ENCODE measurements around the gene CYP2W1.

CYP2W1 gene

DNA sequence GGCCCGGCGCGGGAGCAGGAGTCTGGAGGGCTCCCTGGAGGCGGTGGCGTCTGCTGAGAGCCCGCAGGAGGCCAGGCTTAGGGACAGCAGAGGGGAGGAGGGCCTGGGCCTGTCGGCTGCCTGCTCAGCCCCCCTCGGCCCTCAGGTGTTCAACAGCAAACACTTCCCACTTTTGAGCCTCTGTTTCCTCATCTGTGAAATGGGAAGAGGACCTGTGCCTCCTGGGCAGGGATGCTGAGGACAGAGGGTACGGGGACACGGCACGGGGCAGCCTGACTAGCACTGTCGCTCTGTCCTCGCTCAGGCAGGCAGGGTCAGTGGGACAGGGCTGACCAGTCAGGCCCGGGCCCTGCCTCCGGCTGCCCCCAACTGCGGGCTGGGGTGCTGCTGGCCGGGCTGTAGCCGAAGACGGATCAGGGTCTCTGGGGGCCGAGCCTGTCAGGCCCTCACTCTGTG is 663 bp downstream of the CYP2W1 start:
- Histone ChIP-seq H3K4me3 (no peak overlapping the region), H3K27ac (no peak overlapping the region), H3K36me3 (ENCODE audit: insufficient read depth, low read length) (no peaks in the 10 kb centered on the region), H3K9me3 (ENCODE audit: low read depth, low read length) (no peaks in the 10 kb centered on the region), H3K9ac (ENCODE audit: insufficient read length) (no peak overlapping the region)
- TF ChIP-seq EZH2 (IDR thresholded peaks at IDR 0.05) (no peak), FOXP2 (optimal IDR thresholded peaks at IDR 0.05; ENCODE audit: control extremely low read depth, extremely low read length, insufficient read depth) (no peak), POLR2AphosphoS5 (IDR thresholded peaks at IDR 0.05; ENCODE audit: borderline replicate concordance, low read depth, low read length) (no peak)
- no peak for DNase-seq (ENCODE audit: low read depth, low spot score)

DNA sequence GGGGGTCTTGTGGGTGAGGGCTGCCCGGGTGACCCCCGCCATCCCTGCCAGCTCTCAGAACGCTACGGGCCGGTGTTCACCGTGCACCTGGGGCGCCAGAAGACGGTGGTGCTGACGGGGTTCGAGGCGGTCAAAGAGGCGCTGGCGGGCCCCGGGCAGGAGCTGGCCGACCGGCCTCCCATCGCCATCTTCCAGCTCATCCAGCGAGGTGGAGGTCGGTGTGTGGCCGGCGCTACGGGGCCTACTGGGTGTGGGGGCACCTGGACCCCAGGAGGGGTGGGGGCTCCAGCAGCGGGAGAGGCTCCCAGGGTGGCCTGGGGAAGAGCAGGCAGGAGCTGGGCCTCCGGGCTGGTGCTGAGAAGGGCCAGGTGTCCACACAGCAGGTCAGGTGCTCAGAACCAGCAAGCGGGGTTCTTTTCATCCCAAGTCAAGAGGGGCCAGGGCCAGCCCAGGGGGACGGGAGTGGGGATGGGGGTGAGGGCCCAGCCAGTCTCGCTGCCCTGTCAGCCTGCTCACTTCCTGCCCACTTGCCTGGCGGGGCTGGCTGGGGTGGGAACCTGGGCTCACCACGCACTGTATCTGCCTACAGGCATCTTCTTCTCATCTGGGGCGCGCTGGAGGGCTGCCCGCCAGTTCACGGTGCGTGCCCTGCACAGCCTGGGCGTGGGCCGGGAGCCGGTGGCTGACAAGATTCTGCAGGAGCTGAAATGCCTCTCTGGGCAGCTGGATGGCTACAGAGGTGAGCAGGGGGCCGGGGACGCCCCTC is 1.6 kb downstream of the CYP2W1 start:
- DNase-seq (ENCODE audit: low read depth, low spot score) = no peak
- no peak for TF ChIP-seq FOXP2 (optimal IDR thresholded peaks at IDR 0.05; ENCODE audit: control extremely low read depth, extremely low read length, insufficient read depth)
- no peak for TF ChIP-seq EZH2 (IDR thresholded peaks at IDR 0.05)
- no peak for TF ChIP-seq POLR2AphosphoS5 (IDR thresholded peaks at IDR 0.05; ENCODE audit: borderline replicate concordance, low read depth, low read length)
- H3K27ac ChIP-seq = no peak overlapping the region
- H3K9me3 ChIP-seq (ENCODE audit: low read depth, low read length) = no peaks in the 10 kb centered on the region
- H3K4me3 ChIP-seq = no peak overlapping the region
- H3K36me3 ChIP-seq (ENCODE audit: insufficient read depth, low read length) = no peaks in the 10 kb centered on the region
- H3K9ac ChIP-seq (ENCODE audit: insufficient read length) = no peak overlapping the region

DNA sequence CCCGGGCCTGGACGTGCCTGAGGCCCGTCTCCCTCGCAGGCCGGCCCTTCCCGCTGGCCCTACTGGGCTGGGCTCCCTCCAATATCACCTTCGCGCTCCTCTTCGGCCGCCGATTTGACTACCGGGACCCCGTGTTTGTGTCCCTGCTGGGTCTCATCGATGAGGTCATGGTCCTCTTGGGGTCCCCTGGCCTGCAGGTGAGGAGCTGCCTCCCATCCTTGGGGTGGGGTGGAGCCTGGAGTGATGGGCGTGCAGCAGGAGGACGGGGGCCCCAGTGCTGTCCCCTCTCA is 2.1 kb downstream of the CYP2W1 start:
- Histone ChIP-seq H3K4me3 (no peak overlapping the region), H3K27ac (no peak overlapping the region), H3K9me3 (ENCODE audit: low read depth, low read length) (no peaks in the 10 kb centered on the region), H3K36me3 (ENCODE audit: insufficient read depth, low read length) (no peaks in the 10 kb centered on the region), H3K9ac (ENCODE audit: insufficient read length) (no peak overlapping the region)
- TF ChIP-seq FOXP2 (optimal IDR thresholded peaks at IDR 0.05; ENCODE audit: control extremely low read depth, extremely low read length, insufficient read depth) = no peak
- no peak for TF ChIP-seq POLR2AphosphoS5 (IDR thresholded peaks at IDR 0.05; ENCODE audit: borderline replicate concordance, low read depth, low read length)
- no peak for TF ChIP-seq EZH2 (IDR thresholded peaks at IDR 0.05)
- DNase-seq (ENCODE audit: low read depth, low spot score) = no peak

DNA sequence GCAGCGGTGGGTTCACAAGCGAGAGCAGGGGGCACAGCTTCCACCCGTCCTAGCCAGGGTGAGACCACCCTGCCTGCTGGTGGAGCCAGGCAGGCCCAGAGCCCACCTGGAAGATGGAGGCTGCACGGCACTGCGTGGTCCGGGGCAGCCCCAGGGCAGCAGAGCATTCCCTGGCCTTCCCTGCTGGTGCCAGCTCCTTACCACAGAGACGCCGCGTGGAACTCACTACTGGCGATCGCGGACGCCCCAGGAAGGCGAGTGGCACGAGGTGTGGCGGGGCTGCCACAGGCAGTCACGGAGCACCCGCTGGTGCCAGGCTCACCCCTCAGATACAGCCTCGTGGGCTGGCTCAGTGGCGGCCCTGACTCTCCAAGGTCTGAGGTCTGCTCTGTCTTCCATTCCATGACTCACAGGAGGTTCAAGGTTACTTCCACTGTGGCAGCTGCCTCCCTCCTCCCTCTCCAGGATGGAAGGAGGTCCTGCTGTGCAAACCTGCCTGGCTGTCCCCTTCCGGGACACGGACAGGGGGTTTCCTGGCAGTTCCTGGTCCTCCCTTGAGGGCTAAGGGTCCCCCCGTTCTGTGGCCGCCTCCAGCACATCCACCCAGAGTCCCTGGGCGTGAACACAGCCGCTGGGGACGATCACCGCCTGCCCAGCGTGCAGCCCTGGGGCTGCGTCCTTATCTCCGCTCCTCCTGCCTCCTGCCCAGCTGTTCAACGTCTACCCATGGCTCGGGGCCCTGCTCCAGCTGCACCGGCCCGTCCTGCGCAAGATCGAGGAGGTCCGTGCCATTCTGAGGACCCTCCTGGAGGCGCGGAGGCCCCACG is 3.1 kb downstream of the CYP2W1 start:
- Histone ChIP-seq H3K4me3 (no peak overlapping the region), H3K36me3 (ENCODE audit: insufficient read depth, low read length) (no peaks in the 10 kb centered on the region), H3K9ac (ENCODE audit: insufficient read length) (no peak overlapping the region), H3K27ac (no peak overlapping the region), H3K9me3 (ENCODE audit: low read depth, low read length) (no peaks in the 10 kb centered on the region)
- no peak for DNase-seq (ENCODE audit: low read depth, low spot score)
- no peak for TF ChIP-seq EZH2 (IDR thresholded peaks at IDR 0.05)
- no peak for TF ChIP-seq POLR2AphosphoS5 (IDR thresholded peaks at IDR 0.05; ENCODE audit: borderline replicate concordance, low read depth, low read length)
- no peak for TF ChIP-seq FOXP2 (optimal IDR thresholded peaks at IDR 0.05; ENCODE audit: control extremely low read depth, extremely low read length, insufficient read depth)

DNA sequence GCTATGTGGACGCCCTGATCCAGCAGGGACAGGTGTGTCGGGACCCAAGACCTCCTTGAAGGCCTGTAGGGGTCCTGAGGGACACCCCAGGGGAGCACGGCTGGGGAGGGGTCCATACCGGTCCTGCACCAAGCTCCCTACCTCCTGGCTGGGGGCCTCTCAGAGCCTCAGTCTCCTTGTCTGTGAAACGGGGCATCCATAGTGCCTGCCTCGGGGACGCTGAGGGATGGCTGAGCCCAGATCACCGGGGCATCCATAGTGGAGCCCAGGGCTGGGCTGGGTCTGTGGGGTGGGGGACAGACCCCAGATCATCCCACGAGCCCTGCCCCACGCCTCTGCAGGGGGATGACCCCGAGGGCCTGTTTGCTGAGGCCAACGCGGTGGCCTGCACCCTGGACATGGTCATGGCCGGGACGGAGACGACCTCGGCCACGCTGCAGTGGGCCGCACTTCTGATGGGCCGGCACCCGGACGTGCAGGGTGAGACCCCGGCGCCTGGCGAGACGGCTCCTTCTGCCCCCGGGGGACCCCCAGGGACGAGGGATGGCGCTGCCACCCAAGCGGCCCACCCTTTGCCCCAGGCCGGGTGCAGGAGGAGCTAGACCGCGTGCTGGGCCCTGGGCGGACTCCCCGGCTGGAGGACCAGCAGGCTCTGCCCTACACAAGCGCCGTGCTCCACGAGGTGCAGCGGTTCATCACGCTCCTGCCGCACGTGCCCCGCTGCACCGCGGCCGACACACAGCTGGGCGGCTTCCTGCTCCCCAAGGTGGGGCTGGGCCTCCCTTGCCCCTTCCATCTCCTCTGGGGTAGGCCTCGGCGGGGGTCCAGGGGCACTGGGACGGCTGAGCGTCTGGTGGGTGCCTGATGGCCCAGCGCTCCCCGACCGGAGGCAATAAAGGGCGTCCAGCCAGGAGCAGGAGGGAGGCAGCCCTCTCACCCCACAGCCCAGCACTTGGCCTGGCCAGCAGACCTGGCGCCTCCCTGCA is 4.1 kb downstream of the CYP2W1 start:
- no peaks in the 10 kb centered on the region for H3K36me3 ChIP-seq (ENCODE audit: insufficient read depth, low read length)
- H3K27ac ChIP-seq = no peak overlapping the region
- H3K9ac ChIP-seq (ENCODE audit: insufficient read length) = no peak overlapping the region
- DNase-seq (ENCODE audit: low read depth, low spot score) = no peak
- H3K9me3 ChIP-seq (ENCODE audit: low read depth, low read length) = no peaks in the 10 kb centered on the region
- H3K4me3 ChIP-seq = no peak overlapping the region
- no peak for TF ChIP-seq POLR2AphosphoS5 (IDR thresholded peaks at IDR 0.05; ENCODE audit: borderline replicate concordance, low read depth, low read length)
- TF ChIP-seq FOXP2 (optimal IDR thresholded peaks at IDR 0.05; ENCODE audit: control extremely low read depth, extremely low read length, insufficient read depth) = no peak
- TF ChIP-seq EZH2 (IDR thresholded peaks at IDR 0.05) = no peak

DNA sequence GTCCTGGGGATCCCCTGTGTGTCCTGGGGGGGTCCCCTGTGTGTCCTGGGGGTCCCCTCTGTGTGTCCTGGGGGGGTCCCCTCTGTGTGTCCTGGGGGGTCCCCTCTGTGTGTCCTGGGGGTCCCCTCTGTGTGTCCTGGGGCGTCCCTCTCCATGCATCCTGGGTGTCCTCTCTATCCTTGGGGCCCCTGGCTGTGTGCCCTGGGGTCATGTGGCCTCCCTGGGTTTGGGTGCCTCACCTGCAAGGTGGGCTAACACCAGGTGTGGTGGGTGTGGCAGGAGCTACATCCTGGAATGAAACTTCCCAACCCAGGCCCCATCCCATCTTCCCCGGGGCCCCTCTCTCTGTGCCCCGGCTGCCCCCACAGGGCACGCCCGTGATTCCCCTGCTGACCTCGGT is 4.9 kb downstream of the CYP2W1 start:
- DNase-seq (ENCODE audit: low read depth, low spot score) = no peak
- H3K4me3 ChIP-seq = no peak overlapping the region
- TF ChIP-seq FOXP2 (optimal IDR thresholded peaks at IDR 0.05; ENCODE audit: control extremely low read depth, extremely low read length, insufficient read depth) (no peak), EZH2 (IDR thresholded peaks at IDR 0.05) (no peak), POLR2AphosphoS5 (IDR thresholded peaks at IDR 0.05; ENCODE audit: borderline replicate concordance, low read depth, low read length) (no peak)
- H3K9ac ChIP-seq (ENCODE audit: insufficient read length) = no peak overlapping the region
- no peaks in the 10 kb centered on the region for H3K9me3 ChIP-seq (ENCODE audit: low read depth, low read length)
- H3K36me3 ChIP-seq (ENCODE audit: insufficient read depth, low read length) = no peaks in the 10 kb centered on the region
- H3K27ac ChIP-seq = no peak overlapping the region

DNA sequence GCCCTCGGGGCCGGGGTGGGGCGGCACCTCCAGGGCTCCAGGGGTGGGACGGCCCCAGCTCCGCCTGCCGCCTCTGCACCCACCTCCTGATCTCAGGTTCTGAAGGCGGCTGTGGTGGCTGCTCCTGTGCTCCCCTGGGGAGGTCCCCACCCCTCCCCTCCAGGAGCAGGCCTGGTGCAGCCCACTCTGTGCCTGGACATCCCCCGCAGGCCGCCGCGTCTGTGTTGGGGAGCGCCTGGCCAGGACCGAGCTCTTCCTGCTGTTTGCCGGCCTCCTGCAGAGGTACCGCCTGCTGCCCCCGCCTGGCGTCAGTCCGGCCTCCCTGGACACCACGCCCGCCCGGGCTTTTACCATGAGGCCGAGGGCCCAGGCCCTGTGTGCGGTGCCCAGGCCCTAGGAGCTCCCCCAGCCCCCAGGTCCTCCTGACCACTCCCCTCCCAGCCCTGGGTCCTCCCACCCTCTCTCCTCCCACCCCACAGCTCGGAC is 5.5 kb downstream of the CYP2W1 start:
- Histone ChIP-seq H3K36me3 (ENCODE audit: insufficient read depth, low read length) (no peaks in the 10 kb centered on the region), H3K4me3 (no peak overlapping the region), H3K9me3 (ENCODE audit: low read depth, low read length) (no peaks in the 10 kb centered on the region), H3K9ac (ENCODE audit: insufficient read length) (no peak overlapping the region), H3K27ac (no peak overlapping the region)
- no peak for DNase-seq (ENCODE audit: low read depth, low spot score)
- TF ChIP-seq EZH2 (IDR thresholded peaks at IDR 0.05) (no peak), FOXP2 (optimal IDR thresholded peaks at IDR 0.05; ENCODE audit: control extremely low read depth, extremely low read length, insufficient read depth) (no peak)

All from SK-N-MC (cell line).